Left colon (tissue), 2 donors: ENCODE measurements around the gene NTN1. TPM values are rescaled to one million over a fixed set of nuclear protein-coding genes. Genes with fewer than 3 reads are reported as not detected.
"Not testable (repeated sequence)": the region's sequence is repeated elsewhere in the genome, so short reads cannot be mapped to it uniquely, and the experiment has no call there.

Experiments used
- ATAC-seq: fragments of 200-7000 bp; cut with Tn5 transposase; one replicate; pipeline ENCODE4 v1.9.1; 2020; ENCODE audit warnings: mild to moderate bottlenecking, moderate library complexity
- DNase-seq, 2 donors: peaks; one replicate each; pipeline ENCODE4 v3.0.0-alpha.2; 2020
- intact Hi-C, 2 donors: fragments of 100-400 bp; cut with DNase I in 1 of 2; cut with micrococcal nuclease in 1 of 2; formaldehyde crosslinking; loops; one replicate each; pipeline versions ENCODE4 v1.11.2 to v1.14.0; 2022; cut with DNase I, micrococcal nuclease
- total RNA-seq, 2 donors: library from RNA; stranded (reverse); fragmentation: NEBNext Ultra II Directional; extraction: Animal tissue kit (Norgen Biotek cat#: 25700); gene quantifications; one replicate each; pipeline ENCODE4 v1.2.1, GENCODE V29; 2021
- donor health status: DM: no; HTN: no; CAD: no.
- donor health status: DM: yes; HTN: yes; CAD: no.

The NTN1 gene
- total RNA-seq, 2 donors from 2014 or later = 3.2 to 7.4 TPM

DNA sequence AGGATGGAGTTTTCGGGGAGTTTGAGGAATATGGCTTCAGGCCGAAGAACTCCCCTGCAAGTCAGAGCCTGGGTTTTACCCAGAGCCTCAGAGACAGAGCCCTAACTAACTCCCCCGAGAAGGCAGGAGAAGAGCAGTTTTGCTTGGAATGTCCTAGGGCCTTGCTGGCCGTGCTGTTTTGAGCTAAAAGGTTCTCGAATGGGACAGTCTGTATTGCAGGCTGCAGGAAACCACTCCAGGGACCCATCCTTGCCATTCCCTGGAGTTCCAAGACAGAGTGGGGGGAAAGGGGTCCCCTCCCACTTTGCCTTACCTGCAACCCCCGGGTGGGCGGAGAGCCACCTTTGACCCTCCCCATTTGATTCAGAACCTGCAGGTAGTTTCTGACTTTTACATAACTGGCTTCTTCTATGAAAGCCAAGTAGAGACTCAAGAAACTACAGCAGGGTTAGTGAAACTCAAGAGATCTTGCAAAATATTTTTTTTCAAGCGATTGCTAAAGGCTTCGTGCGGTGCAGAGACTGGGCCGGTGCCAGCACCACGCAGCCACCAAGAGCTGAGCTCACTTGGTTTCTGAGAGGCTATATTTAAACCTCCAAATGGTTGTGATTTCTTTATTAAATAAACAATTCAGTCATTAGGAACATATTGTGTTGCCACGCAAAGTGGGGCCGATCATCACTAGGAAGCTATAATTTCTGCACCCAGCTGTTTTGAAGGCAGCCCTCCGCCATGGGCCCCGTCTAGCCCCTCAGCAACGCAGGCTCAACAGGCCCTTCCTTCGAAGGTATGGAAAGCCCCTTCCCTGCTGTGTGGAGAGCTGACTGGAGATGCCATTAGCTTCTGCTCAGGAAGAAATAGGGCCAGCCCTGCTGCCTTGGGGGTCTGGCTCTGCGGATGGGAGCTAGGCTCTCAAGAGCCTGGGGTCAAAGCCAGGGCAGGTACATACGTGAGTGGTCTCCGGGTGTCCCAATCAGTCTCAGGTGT is 223.0 kb downstream of the NTN1 start:
- peak; percentile 33 to 54 for DNase-seq
- intact Hi-C loops = no loop called here
- ATAC-seq = no peak

DNA sequence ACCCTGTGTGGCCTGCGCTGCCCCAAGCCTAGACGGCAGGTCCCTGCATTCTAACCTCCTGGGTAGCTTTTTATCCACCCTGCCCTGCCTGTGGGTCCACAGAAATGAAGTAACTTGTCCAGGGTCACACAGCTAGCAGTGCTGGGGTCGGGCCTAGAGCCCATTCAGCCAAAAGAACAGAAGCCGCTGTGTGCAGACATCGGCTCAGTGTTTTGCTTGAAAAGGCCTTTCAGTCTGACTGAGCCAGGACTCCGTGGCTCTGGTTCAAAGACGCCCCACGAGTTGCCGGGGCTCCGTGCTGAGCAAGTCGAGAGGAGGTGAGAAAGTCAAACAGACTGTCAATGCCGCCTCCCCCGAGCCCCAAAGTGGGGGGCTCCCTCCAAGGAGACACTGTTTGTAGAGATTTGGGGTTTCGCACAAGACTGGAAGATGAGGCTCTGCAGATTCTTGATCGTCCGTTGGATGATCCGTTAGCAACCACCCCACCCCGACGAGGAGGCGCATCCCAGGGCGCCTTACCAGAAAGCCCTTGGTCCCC is 226.2 kb downstream of the NTN1 start:
- DNase-seq (no peak), ATAC-seq (no peak)

DNA sequence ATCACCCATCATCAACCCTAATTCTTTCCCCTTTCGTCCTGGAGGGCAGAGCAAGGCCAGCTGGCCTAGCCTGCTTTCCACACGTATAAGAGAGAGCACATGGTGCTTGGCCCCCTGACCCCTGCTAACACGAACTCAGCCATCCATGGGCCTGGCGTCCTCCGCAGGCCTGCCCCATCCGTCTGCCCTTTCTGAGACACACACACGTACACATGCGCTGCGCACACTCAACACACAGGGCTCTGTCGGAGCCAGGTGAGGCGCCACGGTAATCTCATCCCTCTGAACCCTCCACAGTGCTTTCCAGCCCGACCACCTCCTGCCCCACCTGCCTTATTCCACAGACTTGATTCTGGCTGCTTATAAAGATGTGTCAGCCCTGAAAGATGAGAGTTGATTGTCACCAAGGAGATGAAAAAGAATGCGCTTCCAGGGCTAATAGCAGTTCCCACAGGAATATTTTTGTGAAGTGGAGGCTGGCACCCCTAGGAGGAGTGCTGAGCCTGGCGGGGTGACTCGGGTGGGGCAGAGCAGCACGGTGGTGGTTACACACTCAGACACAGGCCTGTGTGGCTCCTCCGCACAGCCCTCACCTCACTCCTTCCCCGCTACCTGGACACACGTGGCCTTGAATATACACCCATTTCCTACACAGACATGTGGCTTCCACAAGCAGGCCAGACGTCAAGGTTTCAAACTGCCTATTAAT is 228.1 kb downstream of the NTN1 start:
- ATAC-seq = no peak
- no peak for DNase-seq
- intact Hi-C loops = no loop called here

More for the DNA sequence above, 226.2 kb downstream of the NTN1 start:
- intact Hi-C loops = no loop called here

- DNase-seq = no peak
- ATAC-seq = no peak
- intact Hi-C loops = no loop called here
These were observed 230.0 kb downstream of the NTN1 start for GRCh38 chr17:9251273-9251672.

- DNase-seq (no peak), ATAC-seq (no peak)
- intact Hi-C loops = no loop called here
These were observed 232.0 kb downstream of the NTN1 start for GRCh38 chr17:9253308-9253707.

DNA sequence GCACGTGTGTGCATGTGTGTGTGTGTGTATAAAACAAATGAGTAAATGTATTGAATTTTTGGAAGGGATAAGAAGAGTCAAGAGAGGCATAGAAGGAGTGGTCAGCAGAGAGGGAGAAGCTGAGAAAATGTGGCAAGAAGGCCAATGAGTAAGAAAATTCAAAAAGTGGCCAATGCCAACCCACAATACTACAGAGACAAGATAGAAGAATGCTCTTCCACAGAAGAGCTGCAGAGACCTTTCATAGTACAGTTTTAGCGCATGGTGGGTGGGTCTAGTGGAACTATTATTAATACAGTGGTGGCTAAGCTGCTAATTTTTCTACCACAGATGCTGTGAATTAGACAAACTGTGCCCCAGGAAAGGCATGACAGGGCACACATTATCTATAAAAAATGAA is 233.5 kb downstream of the NTN1 start:
- DNase-seq (no peak), ATAC-seq (no peak)
- intact Hi-C loops = no loop called here

- ATAC-seq = no peak
- intact Hi-C loops = no loop called here
These were observed 234.5 kb downstream of the NTN1 start for GRCh38 chr17:9255833-9256232.

DNA sequence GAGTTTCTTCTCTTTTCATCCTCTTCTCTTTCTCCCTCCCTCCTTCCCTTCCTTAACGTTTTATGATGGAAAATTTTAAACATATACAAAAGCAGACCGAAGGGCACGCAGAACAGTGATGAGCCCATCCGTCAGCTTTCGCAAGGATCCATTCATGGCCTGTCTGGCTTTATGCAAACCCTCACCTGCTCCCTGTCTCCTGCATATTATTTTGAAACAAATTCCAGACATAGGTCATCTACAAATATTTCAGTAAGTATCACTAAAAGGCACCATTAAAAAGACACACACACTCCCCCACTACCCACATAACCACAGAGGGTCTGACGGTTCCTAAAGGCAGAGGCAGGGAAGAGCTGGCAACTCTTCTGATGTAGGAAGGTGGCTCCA is 235.0 kb downstream of the NTN1 start:
- DNase-seq = no peak
- intact Hi-C loops = no loop called here
- ATAC-seq = no peak

More at GRCh38 chr17:9255833-9256232, 234.5 kb downstream of the NTN1 start:
- DNase-seq = no peak

- intact Hi-C loops = no loop called here
- DNase-seq (peak in 1 of 2 donors; percentile 37), ATAC-seq (peak; percentile 57)
These were observed 235.7 kb downstream of the NTN1 start for GRCh38 chr17:9256751-9257629.

DNA sequence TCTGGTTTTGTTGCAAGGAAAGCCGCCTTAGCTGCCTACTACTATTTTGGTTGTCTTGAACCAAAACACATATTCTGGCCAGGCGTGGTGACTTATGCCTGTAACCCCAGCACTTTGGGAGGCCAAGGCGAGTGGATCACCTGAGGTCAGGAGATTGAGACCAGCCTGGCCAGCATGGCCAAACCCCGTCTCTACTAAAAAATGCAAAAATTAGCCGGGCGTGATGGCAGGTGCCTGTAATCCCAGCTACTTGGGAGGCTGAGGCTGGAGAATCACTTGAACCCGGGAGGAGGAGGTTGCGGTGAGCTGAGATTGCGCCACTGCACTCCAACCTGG is 236.3 kb downstream of the NTN1 start:
- intact Hi-C loops = not testable (repeated sequence)

GRCh38 chr17:9258115-9259015 is 237.1 kb downstream of the NTN1 start:
- DNase-seq = no peak
- intact Hi-C loops = no loop called here
- no peak for ATAC-seq

More for the DNA sequence above, 236.3 kb downstream of the NTN1 start:
- DNase-seq, ATAC-seq: not testable (repeated sequence)

GRCh38 chr17:9259419-9259818 is 238.1 kb downstream of the NTN1 start:
- DNase-seq = no peak

GRCh38 chr17:9261081-9262012 is 240.0 kb downstream of the NTN1 start:
- intact Hi-C loops = no loop called here
- peak; percentile 78 for ATAC-seq
- no peak for DNase-seq

More at GRCh38 chr17:9259419-9259818, 238.1 kb downstream of the NTN1 start:
- intact Hi-C loops = no loop called here
- ATAC-seq = no peak

GRCh38 chr17:9266031-9266680 is 244.8 kb downstream of the NTN1 start:
- DNase-seq = no peak
- ATAC-seq = no peak
- intact Hi-C loops = no loop called here

DNA sequence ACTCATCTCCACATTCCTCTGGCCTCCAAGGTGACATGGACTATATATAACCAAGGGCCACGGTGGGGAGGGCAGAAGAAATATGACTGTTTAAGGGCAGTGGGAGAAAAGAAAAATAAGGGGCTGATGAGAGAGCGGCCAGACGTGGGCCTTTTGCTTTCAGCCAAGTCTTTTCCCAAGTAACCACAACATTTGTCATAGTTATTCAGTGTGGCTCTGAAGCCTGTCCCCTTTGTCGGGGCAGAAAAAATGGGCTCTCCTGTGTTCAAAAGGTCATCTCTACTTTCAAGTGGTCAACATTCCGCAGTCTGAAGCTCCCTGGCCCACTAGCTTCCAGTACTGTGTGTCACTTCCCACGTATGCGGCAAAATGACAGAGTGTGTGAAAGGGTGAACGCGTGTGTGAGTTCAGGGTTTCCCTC is 245.4 kb downstream of the NTN1 start:
- ATAC-seq = no peak
- intact Hi-C loops = no loop called here
- no peak for DNase-seq

DNA sequence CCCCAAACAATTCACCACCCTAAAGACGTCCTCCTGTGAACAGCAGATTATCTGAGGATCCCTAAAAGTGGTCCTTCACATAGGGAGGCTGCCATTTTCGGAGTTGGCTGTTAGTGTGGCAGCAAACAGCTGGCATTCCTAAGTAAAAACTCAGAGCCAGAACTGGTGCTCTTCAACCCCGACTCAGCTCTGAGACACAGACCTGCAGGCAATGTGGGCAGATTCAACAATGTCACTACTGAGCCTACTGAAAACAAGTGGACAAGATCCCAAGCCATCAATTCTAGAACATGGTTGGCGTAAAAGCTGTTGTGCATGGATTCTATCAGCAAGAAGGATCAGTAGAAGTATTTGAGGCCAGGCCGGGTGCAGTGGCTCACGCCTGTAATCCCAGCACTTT is 247.2 kb downstream of the NTN1 start:
- DNase-seq (no peak), ATAC-seq (no peak)
- intact Hi-C loops = no loop called here
